Tibial artery (tissue), 4 donors: Measurements from ENCODE around the gene PLEKHA5.

Experiments used
- DNase-seq, 2 donors: peaks; one replicate each; pipeline ENCODE4 v3.0.0-alpha.2; 2019
- H3K27ac ChIP-seq, 2 donors: fragments of 200-600 bp; sonication (generic) in 1 of 2; 1 replicate in 1 of 2; 2 replicates in 1 of 2; pipeline ENCODE4 v1.5.1; 2018 to 2019; ENCODE audit warnings: mild to moderate bottlenecking in 1 of 2
- H3K27me3 ChIP-seq, 2 donors: fragments of 200-600 bp; sonication (generic) in 1 of 2; one replicate each; pipeline versions ENCODE4 v1.5.1 to v1.6.0; 2016 to 2019
- H3K36me3 ChIP-seq, 3 donors: fragments of 200-600 bp; sonication (generic) in 2 of 3; one replicate each; pipeline ENCODE4 v1.5.1; 2016 to 2019; ENCODE audit warnings: mild to moderate bottlenecking in 2 of 3
- H3K4me1 ChIP-seq, 4 donors: fragments of 200-600 bp; sonication (generic) in 2 of 4; 1 replicate in 3 of 4; 2 replicates in 1 of 4; pipeline ENCODE4 v1.5.1; 2016 to 2019
- H3K4me3 ChIP-seq, 2 donors: fragments of 200-600 bp; sonication (generic) in 1 of 2; 1 replicate in 1 of 2; 2 replicates in 1 of 2; pipeline ENCODE4 v1.5.1; 2018 to 2019; ENCODE audit warnings: mild to moderate bottlenecking in 2 of 2
- H3K9me3 ChIP-seq, 3 donors: fragments of 200-600 bp; sonication (generic) in 1 of 3; one replicate each; pipeline ENCODE4 v1.5.1; 2016 to 2019
- intact Hi-C: fragments of 100-400 bp; cut with DNase I; formaldehyde crosslinking; loops from one replicate; pipeline ENCODE4 v1.15.0; 2023; ENCODE audit warnings: low total_unique reads
- TF ChIP-seq, protein P1 (sequence below), 2 experiments: fragments of 200-600 bp in 1 of 2; fragments of 450-650 bp in 1 of 2; IDR thresholded peaks; one replicate each; pipeline ENCODE4 v1.5.1; 2017 to 2019; ENCODE audit warnings: antibody characterized with exemption in 2 of 2, mild to moderate bottlenecking in 1 of 2, moderate library complexity in 1 of 2

Gene PLEKHA5

DNA sequence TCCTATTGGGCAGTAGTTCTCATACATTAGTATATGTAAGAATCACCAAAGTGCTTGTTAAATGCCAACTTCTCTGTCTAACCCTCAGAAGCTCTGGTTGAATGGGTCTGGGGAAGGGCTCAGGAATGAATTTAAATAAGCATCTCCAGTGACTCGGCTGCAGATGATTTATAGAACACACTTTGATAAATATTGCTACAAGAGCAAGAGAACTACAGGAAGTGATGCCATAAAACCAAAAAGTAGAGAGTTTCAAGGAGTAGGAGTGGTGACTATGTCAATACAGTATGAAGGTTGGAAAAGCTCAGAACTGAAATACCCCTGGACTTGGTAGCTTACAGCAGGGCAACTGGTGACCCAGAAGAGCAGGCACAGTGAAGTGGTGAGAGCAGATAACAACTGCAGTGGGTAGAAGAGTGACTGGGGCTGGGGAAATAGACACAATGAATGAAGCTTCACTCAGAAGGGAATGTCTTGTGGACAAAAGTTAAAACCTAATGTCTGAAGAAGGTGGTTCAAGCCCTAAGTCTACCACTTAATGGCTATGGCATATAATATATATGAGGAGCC, 8.0 kb upstream of the PLEKHA5 start:
- no peak for DNase-seq
- intact Hi-C loops = no loop called here
- TF ChIP-seq, protein P1, sequence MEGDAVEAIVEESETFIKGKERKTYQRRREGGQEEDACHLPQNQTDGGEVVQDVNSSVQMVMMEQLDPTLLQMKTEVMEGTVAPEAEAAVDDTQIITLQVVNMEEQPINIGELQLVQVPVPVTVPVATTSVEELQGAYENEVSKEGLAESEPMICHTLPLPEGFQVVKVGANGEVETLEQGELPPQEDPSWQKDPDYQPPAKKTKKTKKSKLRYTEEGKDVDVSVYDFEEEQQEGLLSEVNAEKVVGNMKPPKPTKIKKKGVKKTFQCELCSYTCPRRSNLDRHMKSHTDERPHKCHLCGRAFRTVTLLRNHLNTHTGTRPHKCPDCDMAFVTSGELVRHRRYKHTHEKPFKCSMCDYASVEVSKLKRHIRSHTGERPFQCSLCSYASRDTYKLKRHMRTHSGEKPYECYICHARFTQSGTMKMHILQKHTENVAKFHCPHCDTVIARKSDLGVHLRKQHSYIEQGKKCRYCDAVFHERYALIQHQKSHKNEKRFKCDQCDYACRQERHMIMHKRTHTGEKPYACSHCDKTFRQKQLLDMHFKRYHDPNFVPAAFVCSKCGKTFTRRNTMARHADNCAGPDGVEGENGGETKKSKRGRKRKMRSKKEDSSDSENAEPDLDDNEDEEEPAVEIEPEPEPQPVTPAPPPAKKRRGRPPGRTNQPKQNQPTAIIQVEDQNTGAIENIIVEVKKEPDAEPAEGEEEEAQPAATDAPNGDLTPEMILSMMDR (IDR thresholded peaks at IDR 0.05) = no peak

DNA sequence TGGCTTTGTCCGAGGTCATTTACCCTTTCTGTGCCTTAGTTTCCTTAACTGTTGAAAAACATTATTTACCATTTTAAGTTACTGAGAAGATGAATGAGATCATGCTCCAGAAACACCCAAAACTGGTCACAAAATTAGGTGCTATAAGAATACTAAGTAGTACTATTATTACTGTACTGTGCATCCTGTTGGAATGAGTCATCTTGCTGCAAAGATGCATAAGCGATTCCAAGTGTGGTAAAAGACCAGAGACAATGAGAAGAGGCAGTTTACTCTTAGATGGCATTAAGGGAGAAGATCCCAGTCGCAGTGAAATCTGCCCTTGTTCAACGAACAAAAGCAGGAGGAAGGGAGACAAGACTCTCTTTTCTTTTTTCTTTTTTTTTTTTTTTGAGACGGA, 4.2 kb upstream of the PLEKHA5 start:
- H3K27me3 ChIP-seq = no peaks in the 10 kb centered on the region
- H3K36me3 ChIP-seq = no peaks in the 10 kb centered on the region
- no peak for DNase-seq
- H3K4me1 ChIP-seq = no peaks in the 10 kb centered on the region
- intact Hi-C loops = no loop called here
- peaks cover 0 to 14% (median 14%) of the 10 kb centered on the region in 3 donors for H3K9me3 ChIP-seq
- TF ChIP-seq, protein P1 (IDR thresholded peaks at IDR 0.05) = no peak
- no peak overlapping the region for H3K27ac ChIP-seq
- no peak overlapping the region for H3K4me3 ChIP-seq

More for the DNA sequence above, 8.0 kb upstream of the PLEKHA5 start:
- H3K4me3 ChIP-seq = no peak overlapping the region
- no peaks in the 10 kb centered on the region for H3K36me3 ChIP-seq
- H3K9me3 ChIP-seq = peaks cover 0 to 7% (median 4%) of the 10 kb centered on the region in 3 donors
- H3K4me1 ChIP-seq = no peaks in the 10 kb centered on the region
- H3K27ac ChIP-seq = no peak overlapping the region
- H3K27me3 ChIP-seq = no peaks in the 10 kb centered on the region

DNA sequence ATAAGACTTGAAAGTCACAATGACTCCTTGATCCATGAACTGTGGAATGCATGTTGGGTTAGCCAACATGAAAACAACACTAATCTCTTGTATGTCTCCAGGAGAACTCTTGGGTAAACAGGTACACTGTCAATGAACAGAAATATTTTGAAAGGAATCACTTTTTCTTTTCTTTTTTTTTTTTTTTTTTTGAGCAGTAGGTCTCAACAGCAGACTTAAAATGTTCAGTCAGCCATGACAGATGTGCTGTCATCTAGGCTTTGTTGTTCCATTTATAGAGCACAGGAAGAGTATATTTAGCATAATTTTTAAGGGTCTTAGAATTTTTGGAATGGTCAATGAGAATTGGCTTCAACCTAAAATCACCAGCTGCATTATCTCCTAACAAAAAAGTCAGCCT, 2.3 kb upstream of the PLEKHA5 start:
- no peak overlapping the region for H3K27ac ChIP-seq
- peaks cover 0 to 14% (median 14%) of the 10 kb centered on the region in 3 donors for H3K9me3 ChIP-seq
- intact Hi-C loops = no loop called here
- H3K4me1 ChIP-seq = peaks cover 0 to 12% (median 10%) of the 10 kb centered on the region in 4 donors
- H3K27me3 ChIP-seq = no peaks in the 10 kb centered on the region
- DNase-seq = no peak
- no peak overlapping the region for H3K4me3 ChIP-seq
- TF ChIP-seq, protein P1 (IDR thresholded peaks at IDR 0.05) = no peak
- H3K36me3 ChIP-seq = no peaks in the 10 kb centered on the region

DNA sequence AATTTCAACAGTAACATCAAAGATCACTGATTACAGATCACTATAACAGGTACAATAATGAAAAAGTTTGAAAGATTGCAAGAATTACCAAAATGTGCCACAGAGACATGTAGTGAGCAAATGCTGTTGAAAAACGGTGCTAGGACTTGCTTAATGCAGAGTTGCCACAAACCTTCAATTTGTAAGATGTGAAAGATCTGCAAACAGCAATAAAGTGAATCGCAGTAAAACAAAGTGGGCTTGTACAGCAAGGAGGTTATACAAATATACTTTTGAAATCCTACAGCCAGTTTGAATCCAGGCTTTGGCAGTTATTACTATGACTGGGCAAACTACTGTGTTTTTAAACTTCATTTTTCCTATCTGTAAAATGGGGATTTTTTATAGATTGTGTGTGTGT, 1.0 kb upstream of the PLEKHA5 start:
- TF ChIP-seq, protein P1 (IDR thresholded peaks at IDR 0.05) = no peak
- Histone ChIP-seq H3K27ac (peak overlapping the region in 1 of 2 donors; percentile 78), H3K36me3 (no peaks in the 10 kb centered on the region), H3K27me3 (no peaks in the 10 kb centered on the region), H3K4me1 (peaks cover 0 to 13% (median 10%) of the 10 kb centered on the region in 4 donors), H3K4me3 (no peak overlapping the region), H3K9me3 (peaks cover 0 to 14% (median 14%) of the 10 kb centered on the region in 3 donors)
- no peak for DNase-seq
- intact Hi-C loops = no loop called here

DNA sequence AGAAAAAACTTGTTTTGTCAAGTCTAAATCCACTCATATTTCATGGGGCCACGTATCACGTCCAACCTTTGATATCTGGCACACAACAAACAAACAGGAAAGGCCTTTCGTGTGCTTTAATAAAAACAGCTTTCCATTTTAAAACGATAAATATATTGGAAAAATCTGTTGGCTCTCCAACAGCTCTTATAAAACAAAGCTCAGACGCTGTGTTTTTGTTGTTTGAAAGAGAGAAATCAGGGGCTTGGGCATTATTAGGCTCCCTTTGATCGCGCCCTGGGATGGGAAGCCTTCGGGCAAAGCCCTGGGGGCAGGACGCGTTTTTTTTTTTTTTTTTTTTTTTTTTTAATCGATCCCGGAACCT, 429 bp upstream of the PLEKHA5 start:
- no peaks in the 10 kb centered on the region for H3K36me3 ChIP-seq
- peak overlapping the region; percentile 92 to 93 for H3K4me3 ChIP-seq
- H3K9me3 ChIP-seq = peaks cover 0 to 14% (median 14%) of the 10 kb centered on the region in 3 donors
- TF ChIP-seq, protein P1 (IDR thresholded peaks at IDR 0.05) = no peak
- intact Hi-C loops = no loop called here
- no peaks in the 10 kb centered on the region for H3K27me3 ChIP-seq
- peaks cover 0 to 13% (median 10%) of the 10 kb centered on the region in 4 donors for H3K4me1 ChIP-seq
- peak overlapping the region; percentile 78 to 91 for H3K27ac ChIP-seq
- DNase-seq = no peak
